ENCODE measurements around the gene ARRB1. TPM values are rescaled to one million over a fixed set of nuclear protein-coding genes. Genes with fewer than 3 reads are reported as not detected.

Gene ARRB1
- total RNA-seq, 1 experiment from 2014 or later: 90.1 TPM

- TF ChIP-seq ARID4B (CRISPR knock-in tag; IDR thresholded peaks at IDR 0.05; ENCODE audit: borderline replicate concordance): no peak
- TF ChIP-seq ERG (CRISPR knock-in tag; IDR thresholded peaks at IDR 0.05): no peak
- no peak for TF ChIP-seq TEAD4 (CRISPR knock-in tag; IDR thresholded peaks at IDR 0.05)
- no peak for TF ChIP-seq ZNF263 (CRISPR knock-in tag; IDR thresholded peaks at IDR 0.05; ENCODE audit: low read depth)
- no peak for TF ChIP-seq OVOL2 (CRISPR knock-in tag; IDR thresholded peaks at IDR 0.05; ENCODE audit: borderline replicate concordance)
- no peak for TF ChIP-seq NFYB (CRISPR knock-in tag; conservative IDR thresholded peaks at IDR 0.05; ENCODE audit: low read depth)
- TF ChIP-seq ZNF425 (CRISPR knock-in tag; conservative IDR thresholded peaks at IDR 0.05): no peak
- no peak for DNase-seq (ENCODE audit: low spot score)
- H3K4me1 Mint-ChIP-seq: peaks cover 29% of the 10 kb centered on the region
- no peaks in the 10 kb centered on the region for H3K27me3 Mint-ChIP-seq (ENCODE audit: low read depth)
- no peak overlapping the region for H3K4me3 Mint-ChIP-seq
- ATAC-seq: no peak
- ChIA-PET POLR2A (no interaction called here), CTCF (interaction anchor here (4.8 kb wide), 1 partner anchor 12 kb away, joined by 25 read pairs; no protein-coding TSS in a partner anchor)
- H3K27ac Mint-ChIP-seq: peak overlapping the region; percentile 94; the same call in 1 of the 2 replicates
- peaks cover 7% of the 10 kb centered on the region for H3K9me3 Mint-ChIP-seq
- H3K36me3 Mint-ChIP-seq: peaks cover 25% of the 10 kb centered on the region
These were observed 59.7 kb downstream of the ARRB1 start for GRCh38 chr11:75291741-75292140.

GRCh38 chr11:75289919-75290318 is 61.5 kb downstream of the ARRB1 start:
- CTCF ChIA-PET: interaction anchor here (0.6 to 4.8 kb wide), 7 partner anchors 10 to 149 kb away, joined by 3 to 25 read pairs (median 3); no protein-coding TSS in a partner anchor
- Mint-ChIP-seq H3K27ac (peak overlapping the region; percentile 39; the same call in 1 of the 2 replicates), H3K4me1 (peaks cover 29% of the 10 kb centered on the region), H3K4me3 (no peak overlapping the region), H3K36me3 (peaks cover 17% of the 10 kb centered on the region), H3K27me3 (ENCODE audit: low read depth) (no peaks in the 10 kb centered on the region), H3K9me3 (no peaks in the 10 kb centered on the region)
- no peak for DNase-seq (ENCODE audit: low spot score)
- peak; percentile 29; the same call in 1 of the 2 replicates for ATAC-seq
- POLR2A ChIA-PET: no interaction called here
- TF ChIP-seq RORB (CRISPR knock-in tag; IDR thresholded peaks at IDR 0.05) (no peak), FOXP4 (CRISPR knock-in tag; IDR thresholded peaks at IDR 0.05) (no peak), NR3C1 (CRISPR knock-in tag; conservative IDR thresholded peaks at IDR 0.05; ENCODE audit: low read depth) (no peak), SP1 (CRISPR knock-in tag; conservative IDR thresholded peaks at IDR 0.05) (no peak), AFF4 (CRISPR knock-in tag; IDR thresholded peaks at IDR 0.05; ENCODE audit: borderline replicate concordance) (no peak), ATF6 (CRISPR knock-in tag; IDR thresholded peaks at IDR 0.05) (no peak), PRRX2 (CRISPR knock-in tag; IDR thresholded peaks at IDR 0.05) (no peak), MAX (CRISPR knock-in tag; IDR thresholded peaks at IDR 0.05) (no peak), GRHL2 (CRISPR knock-in tag; IDR thresholded peaks at IDR 0.05; ENCODE audit: insufficient replicate concordance, severe bottlenecking) (no peak)
